22Rv1 (cell line): ENCODE results near the gene TBXT.

Experiments
- ZFX ChIP-seq: fragments of 450-650 bp; IDR thresholded peaks from 2 replicates; pipeline ENCODE4 v1.6.1; 2017; ENCODE audit warnings: antibody characterized with exemption, borderline replicate concordance
- TF ChIP-seq, protein P1 (sequence below): fragments of 450-650 bp; IDR thresholded peaks from 2 replicates; pipeline ENCODE4 v1.5.1; 2017; ENCODE audit warnings: mild to moderate bottlenecking

DNA sequence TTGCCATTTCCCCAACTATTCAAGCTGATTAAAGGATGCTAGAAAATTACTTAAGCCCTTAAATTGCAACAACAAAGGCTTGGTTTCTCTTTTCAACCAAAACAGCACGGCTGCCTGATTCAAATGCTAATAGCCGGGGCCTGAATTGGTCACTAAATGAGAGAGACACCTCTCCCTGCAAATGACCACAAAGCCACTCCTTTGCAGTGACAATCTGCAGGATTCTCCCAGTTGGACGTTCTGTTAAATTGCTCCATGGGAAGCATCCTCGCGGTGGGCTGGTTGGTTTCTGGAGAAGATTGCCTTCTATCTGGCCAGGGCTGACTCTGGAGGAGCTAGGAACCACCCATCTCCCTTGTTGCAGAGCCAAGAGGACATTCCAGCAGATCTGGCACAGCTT, 29.7 kb upstream of the TBXT start:
- TF ChIP-seq, protein P1, sequence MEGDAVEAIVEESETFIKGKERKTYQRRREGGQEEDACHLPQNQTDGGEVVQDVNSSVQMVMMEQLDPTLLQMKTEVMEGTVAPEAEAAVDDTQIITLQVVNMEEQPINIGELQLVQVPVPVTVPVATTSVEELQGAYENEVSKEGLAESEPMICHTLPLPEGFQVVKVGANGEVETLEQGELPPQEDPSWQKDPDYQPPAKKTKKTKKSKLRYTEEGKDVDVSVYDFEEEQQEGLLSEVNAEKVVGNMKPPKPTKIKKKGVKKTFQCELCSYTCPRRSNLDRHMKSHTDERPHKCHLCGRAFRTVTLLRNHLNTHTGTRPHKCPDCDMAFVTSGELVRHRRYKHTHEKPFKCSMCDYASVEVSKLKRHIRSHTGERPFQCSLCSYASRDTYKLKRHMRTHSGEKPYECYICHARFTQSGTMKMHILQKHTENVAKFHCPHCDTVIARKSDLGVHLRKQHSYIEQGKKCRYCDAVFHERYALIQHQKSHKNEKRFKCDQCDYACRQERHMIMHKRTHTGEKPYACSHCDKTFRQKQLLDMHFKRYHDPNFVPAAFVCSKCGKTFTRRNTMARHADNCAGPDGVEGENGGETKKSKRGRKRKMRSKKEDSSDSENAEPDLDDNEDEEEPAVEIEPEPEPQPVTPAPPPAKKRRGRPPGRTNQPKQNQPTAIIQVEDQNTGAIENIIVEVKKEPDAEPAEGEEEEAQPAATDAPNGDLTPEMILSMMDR, result no peak
- TF ChIP-seq ZFX, result no peak
